GM12891 (cell line): ENCODE measurements around the gene WIPF2.

ENCODE experiments used
- DNase-seq: peaks from one replicate; pipeline ENCODE4 v3.0.0; 2011; ENCODE audit warnings: low spot score; ENCODE audit not compliant: insufficient read length
- FAIRE-seq: peaks from 2 replicates; lab custom pipeline; 2011; peaks lifted over from hg19 to GRCh38; lab: Jason Lieb, UNC
- PAX5 ChIP-seq: IDR thresholded peaks from 2 replicates; pipeline ENCODE4 v1.6.1; 2011; ENCODE audit warnings: low read length, moderate library complexity, mild to moderate bottlenecking; ENCODE audit not compliant: insufficient read depth, severe bottlenecking
- POLR2A ChIP-seq: IDR thresholded peaks from 2 replicates; pipeline ENCODE4 v1.6.1; 2011; ENCODE audit warnings: low read depth, low read length, control low read depth
- POLR2AphosphoS5 ChIP-seq: IDR thresholded peaks from 2 replicates; pipeline ENCODE4 v1.6.1; 2011; ENCODE audit warnings: low read depth, low read length, control low read depth
- POU2F2 ChIP-seq: IDR thresholded peaks from 2 replicates; pipeline ENCODE4 v1.6.1; 2011; ENCODE audit warnings: low read depth, mild to moderate bottlenecking, control low read depth, low read length, moderate library complexity
- SPI1 ChIP-seq: IDR thresholded peaks from 2 replicates; pipeline ENCODE4 v1.6.1; 2011; ENCODE audit warnings: low read depth, low read length, control low read depth
- TAF1 ChIP-seq: IDR thresholded peaks from 2 replicates; pipeline ENCODE4 v1.6.1; 2011; ENCODE audit warnings: low read depth, low read length, control low read depth

WIPF2 gene

DNA sequence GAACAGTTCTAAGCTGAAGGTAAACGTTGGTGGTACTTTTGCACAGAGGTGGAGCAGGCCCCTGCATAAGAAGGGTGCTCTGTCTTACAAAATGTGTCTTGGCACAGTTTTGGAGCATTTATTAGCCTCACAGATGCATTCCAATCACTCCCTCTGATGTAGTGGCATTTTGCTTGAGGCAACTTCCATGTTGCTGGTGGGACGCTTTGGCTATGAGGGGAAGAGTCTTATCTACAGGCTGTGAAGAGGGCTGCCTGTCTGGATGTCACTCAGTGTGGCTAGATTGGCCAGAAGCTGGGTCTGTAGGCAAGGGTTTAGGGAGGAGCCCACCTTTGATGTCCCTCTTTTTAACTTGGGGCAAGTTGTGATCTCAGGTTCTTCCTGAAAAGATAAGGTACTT is 87.3 kb downstream of the WIPF2 start:
- TF ChIP-seq POU2F2, result no peak
- no peak for TF ChIP-seq POLR2A
- no peak for TF ChIP-seq SPI1
- no peak for TF ChIP-seq POLR2AphosphoS5
- DNase-seq (no peak), FAIRE-seq (no peak)

DNA sequence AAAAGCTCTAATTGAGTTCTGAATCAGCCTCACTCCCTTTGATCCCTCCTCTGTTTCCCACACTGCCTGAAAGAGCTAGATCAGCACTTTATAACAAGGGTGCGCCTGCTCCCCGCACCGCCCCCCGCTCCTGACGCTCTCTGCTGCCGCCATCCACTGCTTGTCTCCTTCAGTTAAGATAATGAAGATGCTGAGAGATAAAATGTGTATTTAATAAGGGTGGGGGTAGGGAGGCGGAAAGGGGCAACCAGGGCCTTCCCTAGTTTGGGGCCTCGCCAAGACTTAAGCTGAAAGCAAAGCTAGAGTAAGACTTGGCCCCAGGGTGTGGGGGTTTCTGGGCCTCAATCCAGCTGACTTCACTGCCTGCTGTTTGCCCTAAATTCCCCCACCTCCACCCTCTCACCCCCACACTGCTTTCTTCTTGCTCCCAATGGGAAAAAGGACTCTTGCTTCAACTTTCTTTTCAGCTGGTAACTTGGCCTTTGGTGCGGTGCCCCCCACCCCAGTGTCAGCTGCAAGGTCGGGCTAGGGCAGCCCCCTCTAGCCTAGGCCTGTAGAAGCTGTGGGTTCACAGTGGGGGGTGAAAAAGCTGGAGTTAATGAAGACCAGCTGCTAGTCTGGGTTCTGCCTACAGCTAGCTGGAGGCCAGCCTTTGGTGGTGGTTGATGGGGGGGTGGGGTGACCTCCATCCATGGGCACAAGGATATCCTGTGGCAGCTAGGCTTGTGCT is 88.1 kb downstream of the WIPF2 start:
- DNase-seq, result no peak
- FAIRE-seq, result no peak
- TF ChIP-seq PAX5 (no peak), SPI1 (no peak), POLR2A (no peak), POLR2AphosphoS5 (no peak), TAF1 (no peak), POU2F2 (no peak)

DNA sequence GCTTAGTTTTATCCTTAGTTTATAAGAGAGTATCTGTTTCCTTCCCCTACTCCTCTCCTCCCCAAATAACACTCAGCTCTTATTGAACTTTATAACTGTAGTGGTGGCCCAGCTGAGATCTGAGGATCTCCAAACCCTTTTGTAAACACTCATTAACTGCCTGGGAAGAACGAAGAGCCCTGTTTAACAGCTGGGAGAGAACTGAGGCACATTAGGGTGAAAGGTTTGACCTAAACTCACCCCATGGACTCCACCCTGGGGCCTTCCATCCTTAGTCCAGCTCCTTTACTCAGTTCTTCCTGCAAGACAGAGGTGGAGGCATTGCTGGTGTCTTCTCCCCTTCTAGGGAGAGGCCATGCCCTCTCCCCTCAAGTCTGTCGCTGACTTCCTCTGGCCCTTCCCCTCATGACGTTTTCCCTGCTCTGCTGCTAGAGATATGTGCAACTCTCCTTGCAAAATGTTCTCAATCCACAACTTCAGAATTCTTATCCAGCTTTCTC is 88.7 kb downstream of the WIPF2 start:
- FAIRE-seq (no peak), DNase-seq (no peak)
- no peak for TF ChIP-seq POU2F2
- no peak for TF ChIP-seq TAF1
- no peak for TF ChIP-seq SPI1
- TF ChIP-seq POLR2A, result no peak
- no peak for TF ChIP-seq POLR2AphosphoS5
- TF ChIP-seq PAX5, result no peak

DNA sequence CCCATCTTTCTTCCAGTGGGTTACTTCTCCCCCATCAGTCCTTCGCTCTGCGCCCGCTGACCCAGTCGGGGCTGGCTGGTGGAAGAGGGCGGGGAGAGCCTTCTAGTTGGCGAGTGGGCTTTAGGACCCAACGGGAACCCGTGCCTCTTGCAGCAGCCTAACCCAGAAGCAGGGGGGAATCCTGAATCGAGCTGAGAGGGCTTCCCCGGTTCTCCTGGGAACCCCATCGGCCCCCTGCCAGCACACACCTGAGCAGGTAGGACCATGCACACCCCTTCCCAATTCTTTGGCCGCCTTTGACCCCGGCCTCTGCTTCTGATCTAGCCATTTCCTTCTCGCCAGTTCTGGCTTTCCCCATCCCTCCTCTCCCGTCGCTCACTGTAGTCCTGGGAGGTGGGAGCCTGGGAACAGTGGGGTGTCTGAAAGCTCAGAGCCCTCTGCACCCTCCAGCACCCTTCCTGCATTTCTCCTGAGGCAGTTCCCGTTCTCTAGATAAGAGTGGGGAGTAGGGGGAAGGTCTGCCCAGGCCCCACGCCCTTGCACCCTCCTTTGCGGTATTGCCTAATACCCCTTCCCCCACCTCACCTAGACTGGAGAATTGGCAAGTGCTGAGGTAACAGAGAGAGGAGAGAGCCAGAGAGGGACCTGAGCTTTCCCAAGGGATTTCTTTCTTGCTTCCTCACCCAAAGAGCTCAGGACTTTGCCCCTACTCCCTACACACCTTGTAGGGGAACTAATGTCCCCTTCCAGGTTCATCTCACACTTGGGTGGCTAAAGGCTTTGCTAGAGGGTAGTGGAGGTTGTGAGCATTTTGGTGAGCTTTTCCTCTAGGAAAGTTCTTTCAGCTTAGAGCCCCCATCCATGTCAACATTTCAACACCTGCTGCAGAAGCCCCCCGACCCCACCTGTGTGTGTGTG is 90.2 kb downstream of the WIPF2 start, which contains the start of gene RARA:
RARA (plus strand) TSS at position 150 of the 918 bp plus-strand sequence. CDS start 22,039 bp downstream, outside the sequence.
- FAIRE-seq (peak; percentile 70), DNase-seq (peak; percentile 60)
- TF ChIP-seq POU2F2, result no peak
- no peak for TF ChIP-seq POLR2AphosphoS5
- TF ChIP-seq PAX5, result no peak
- no peak for TF ChIP-seq POLR2A
- no peak for TF ChIP-seq SPI1
- no peak for TF ChIP-seq TAF1

DNA sequence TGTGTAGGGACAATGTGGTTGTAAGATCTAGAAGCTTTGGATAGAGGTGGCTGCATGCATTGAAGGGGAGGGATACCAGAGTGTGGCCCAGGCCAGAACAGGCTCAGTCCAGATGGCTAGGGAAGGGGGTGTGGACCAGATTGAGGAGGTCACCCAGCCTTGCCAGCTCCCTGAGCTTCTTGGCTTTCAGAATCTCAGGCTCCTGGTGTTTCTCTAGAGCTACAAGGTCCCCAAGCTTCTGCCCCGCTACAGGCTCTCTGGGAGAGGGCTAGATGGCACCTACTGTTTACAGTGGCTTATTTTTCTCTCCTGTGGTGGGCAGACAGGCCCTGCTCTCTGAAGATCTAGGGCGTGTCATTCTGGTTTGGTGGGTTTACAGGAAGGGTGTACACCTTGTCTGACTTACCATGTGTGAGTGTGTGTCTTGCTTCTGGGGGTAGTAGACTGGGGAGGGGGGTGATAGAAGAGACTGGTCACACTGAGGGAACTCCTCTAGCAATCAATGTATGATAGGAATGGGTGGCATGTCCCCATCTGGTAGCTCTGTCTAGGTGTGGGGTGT is 90.9 kb downstream of the WIPF2 start:
- FAIRE-seq (no peak), DNase-seq (no peak)
- TF ChIP-seq POLR2AphosphoS5 (no peak), SPI1 (no peak), PAX5 (no peak), POLR2A (no peak)

DNA sequence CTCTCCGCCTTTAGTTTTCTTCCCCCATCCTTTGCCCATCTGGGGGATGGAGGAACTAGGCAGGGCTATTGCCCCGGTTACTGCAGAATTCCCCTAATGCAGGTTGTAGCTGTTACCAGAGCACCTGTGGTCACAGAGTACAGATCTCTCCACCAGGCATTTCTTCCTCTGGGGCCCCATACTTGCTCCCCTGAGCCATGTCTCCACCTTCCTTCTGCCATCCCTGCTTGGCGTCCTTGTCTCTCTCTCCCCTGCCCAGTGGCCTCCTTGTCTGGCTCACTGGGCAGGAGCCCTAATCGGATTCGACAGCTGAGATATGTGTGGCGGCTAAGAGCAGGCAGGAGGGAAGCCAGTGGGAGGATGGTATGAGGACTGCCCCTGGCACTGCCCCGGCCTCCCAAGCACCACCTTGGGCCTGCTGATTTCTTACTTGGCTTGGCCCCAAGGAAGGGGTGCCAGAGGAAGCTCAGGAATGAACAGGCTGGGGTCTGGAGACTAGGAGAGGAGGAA is 91.8 kb downstream of the WIPF2 start:
- FAIRE-seq, result peak; percentile 40
- DNase-seq, result no peak
- TF ChIP-seq PAX5 (no peak), POU2F2 (no peak), POLR2AphosphoS5 (no peak), SPI1 (no peak), POLR2A (no peak), TAF1 (no peak)

DNA sequence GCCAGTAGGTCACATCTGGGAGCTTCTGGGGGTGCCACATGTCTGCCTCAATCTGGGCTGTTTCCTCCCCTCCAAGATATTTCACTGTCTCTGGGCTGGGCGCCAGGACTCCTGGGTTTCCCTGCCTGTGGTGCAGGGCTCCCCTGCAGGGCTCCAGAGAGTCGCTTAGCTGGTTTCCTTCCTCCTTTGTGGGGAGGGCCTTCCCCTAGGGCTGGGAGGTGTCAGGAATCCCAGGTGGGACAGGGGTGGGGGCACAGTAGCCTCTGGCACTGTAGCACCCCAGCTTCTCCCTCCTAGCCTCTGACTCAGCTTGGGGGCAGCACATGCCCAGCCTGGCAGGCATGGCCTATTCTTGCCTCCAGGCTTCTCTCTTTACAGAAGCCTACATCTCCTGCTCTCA is 92.5 kb downstream of the WIPF2 start:
- no peak for TF ChIP-seq POLR2A
- TF ChIP-seq POLR2AphosphoS5, result no peak
- TF ChIP-seq TAF1, result no peak
- TF ChIP-seq PAX5, result no peak
- TF ChIP-seq POU2F2, result no peak
- no peak for TF ChIP-seq SPI1
- DNase-seq, result no peak
- no peak for FAIRE-seq

DNA sequence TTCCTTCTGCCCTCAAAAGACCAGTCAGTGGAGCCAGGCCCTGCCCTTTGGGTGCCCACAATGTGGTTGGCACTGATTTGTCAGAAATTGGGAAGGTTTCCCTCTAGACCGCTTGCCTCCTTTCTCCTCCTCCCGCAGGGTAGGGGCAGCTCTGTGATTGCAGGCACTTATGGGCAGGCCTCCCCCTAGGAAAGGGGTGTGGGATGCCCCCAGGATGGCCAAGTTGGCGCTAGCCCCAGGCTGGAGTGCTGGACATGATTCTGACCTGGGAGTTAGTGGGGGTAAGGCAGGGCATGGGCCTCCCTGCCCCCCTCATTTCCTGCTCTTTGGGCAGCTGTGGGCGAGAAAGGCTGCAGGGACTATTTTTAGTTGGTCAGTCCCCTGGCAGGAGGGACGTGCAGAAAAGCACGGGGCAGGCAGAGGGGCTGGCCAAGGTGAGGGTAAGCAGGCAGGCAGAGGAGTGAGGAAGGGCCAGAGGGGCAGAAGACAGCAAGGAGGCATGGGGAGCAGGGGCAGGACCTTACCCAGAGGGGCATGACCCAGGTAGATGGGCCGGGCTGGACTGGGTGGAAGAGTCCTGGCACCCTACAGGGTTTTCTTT is 93.1 kb downstream of the WIPF2 start:
- FAIRE-seq (peak; percentile 66), DNase-seq (no peak)
- TF ChIP-seq POLR2AphosphoS5 (no peak), POLR2A (no peak), PAX5 (no peak), POU2F2 (no peak), SPI1 (no peak), TAF1 (no peak)
